Karpas-422 (cell line): ENCODE results near the gene CD247. TPM values are rescaled to one million over a fixed set of nuclear protein-coding genes. Genes with fewer than 3 reads are reported as not detected.

Experiments used
- DNase-seq: peaks from one replicate; pipeline ENCODE4 v3.0.0-alpha.2; 2015
- H2AFZ ChIP-seq: fragments of 200-600 bp; sonication (generic); 2 replicates; pipeline ENCODE4 v1.6.1; 2014; ENCODE audit warnings: antibody characterized with exemption, low read length, mixed read lengths
- H3K27ac ChIP-seq: fragments of 200-600 bp; sonication (generic); 2 replicates; pipeline ENCODE4 v1.5.1; 2014; ENCODE audit warnings: mild to moderate bottlenecking, low read length, moderate library complexity
- H3K27me3 ChIP-seq: fragments of 200-600 bp; sonication (generic); 2 replicates; pipeline ENCODE4 v1.6.1; 2014; ENCODE audit warnings: low read length, mixed read lengths
- H3K36me3 ChIP-seq: fragments of 200-600 bp; sonication (generic); 2 replicates; pipeline ENCODE4 v1.6.1; 2014; ENCODE audit warnings: low read length, mixed read lengths; ENCODE audit not compliant: insufficient read depth
- H3K4me1 ChIP-seq: fragments of 200-600 bp; sonication (generic); 2 replicates; pipeline ENCODE4 v1.6.1; 2014; ENCODE audit warnings: mild to moderate bottlenecking, low read length, mixed read lengths
- H3K4me2 ChIP-seq: fragments of 200-600 bp; sonication (generic); 2 replicates; pipeline ENCODE4 v1.6.1; 2014; ENCODE audit warnings: low read length, low read depth, mild to moderate bottlenecking; ENCODE audit not compliant: poor library complexity, severe bottlenecking
- H3K4me3 ChIP-seq: fragments of 200-600 bp; sonication (generic); 2 replicates; pipeline ENCODE4 v1.5.1; 2014; ENCODE audit warnings: mild to moderate bottlenecking, antibody characterized with exemption, low read length, mixed read lengths
- H3K79me2 ChIP-seq: fragments of 200-600 bp; sonication (generic); 2 replicates; pipeline ENCODE4 v1.6.1; 2014; ENCODE audit warnings: mild to moderate bottlenecking, low read length, mixed read lengths
- H3K9ac ChIP-seq: fragments of 200-600 bp; sonication (generic); 2 replicates; pipeline ENCODE4 v1.6.0; 2014; ENCODE audit warnings: low read length
- H3K9me2 ChIP-seq: fragments of 200-600 bp; sonication (generic), shearing (Covaris generic); replicated peaks from 2 replicates; pipeline ENCODE4 v1.6.0; 2014; ENCODE audit warnings: mild to moderate bottlenecking, low read length, moderate library complexity; ENCODE audit not compliant: insufficient read depth
- H3K9me3 ChIP-seq: fragments of 300-700, 200-600 bp; sonication (generic); 2 replicates; pipeline ENCODE4 v1.6.1; 2014; ENCODE audit warnings: low read length, mixed read lengths
- H4K20me1 ChIP-seq: fragments of 200-600 bp; sonication (generic); 2 replicates; pipeline ENCODE4 v1.6.1; 2014; ENCODE audit warnings: mild to moderate bottlenecking, antibody characterized with exemption, low read length, low read depth; ENCODE audit not compliant: insufficient read depth
- total RNA-seq: library from RNA; depleted of rRNA; stranded (reverse); fragments of >200 nt; shearing (Covaris generic); gene quantifications from 2 replicates; pipeline ENCODE4 v1.2.3, GENCODE V29; 2014; ENCODE audit warnings: low replicate concordance

Gene CD247
- total RNA-seq, 1 experiment from 2014 or later, result 41.3 TPM

- Histone ChIP-seq H3K9ac (no peak overlapping the region), H4K20me1 (no peaks in the 10 kb centered on the region), H3K27ac (no peak overlapping the region), H3K27me3 (no peaks in the 10 kb centered on the region), H3K36me3 (no peaks in the 10 kb centered on the region), H3K9me2 (no peaks in the 10 kb centered on the region), H3K9me3 (peaks cover 3% of the 10 kb centered on the region; the same call in 1 of the 2 replicates), H2AFZ (no peak overlapping the region), H3K4me2 (no peak overlapping the region), H3K4me1 (peaks cover 2% of the 10 kb centered on the region), H3K79me2 (no peaks in the 10 kb centered on the region), H3K4me3 (no peak overlapping the region)
- DNase-seq, result no peak
These were observed 3.9 kb upstream of the CD247 start for GRCh38 chr1:167522246-167522645.

DNA sequence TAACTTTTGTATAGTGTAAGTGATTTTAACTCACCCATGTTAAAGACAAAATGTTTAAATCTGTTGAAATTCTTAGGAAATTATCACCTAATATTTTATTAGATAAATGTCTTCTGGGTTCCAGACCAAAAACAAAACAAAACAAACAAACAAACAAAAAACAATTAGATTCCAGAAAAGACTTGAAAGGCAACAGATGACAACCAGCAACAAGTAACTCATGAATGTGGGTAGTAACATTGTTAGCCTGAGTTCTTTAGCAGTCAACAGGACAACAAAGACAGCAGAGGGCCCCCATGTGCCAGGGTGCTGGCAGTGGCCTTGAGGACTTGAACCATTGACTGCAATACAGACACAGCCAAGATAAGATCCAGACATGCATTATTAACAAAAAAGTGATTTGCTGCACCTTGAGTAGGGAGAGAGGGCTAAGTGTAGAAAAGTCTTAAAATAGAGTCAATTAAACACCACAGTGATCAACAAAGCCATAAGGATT is 2.4 kb upstream of the CD247 start:
- Histone ChIP-seq H2AFZ (no peak overlapping the region), H3K4me3 (no peak overlapping the region), H3K27ac (no peak overlapping the region), H3K79me2 (no peaks in the 10 kb centered on the region), H3K27me3 (no peaks in the 10 kb centered on the region), H3K9me2 (no peaks in the 10 kb centered on the region), H3K9me3 (peaks cover 3% of the 10 kb centered on the region; the same call in 1 of the 2 replicates), H3K4me1 (peaks cover 10% of the 10 kb centered on the region), H3K9ac (no peak overlapping the region), H3K4me2 (no peak overlapping the region), H3K36me3 (no peaks in the 10 kb centered on the region), H4K20me1 (no peaks in the 10 kb centered on the region)
- DNase-seq, result no peak

DNA sequence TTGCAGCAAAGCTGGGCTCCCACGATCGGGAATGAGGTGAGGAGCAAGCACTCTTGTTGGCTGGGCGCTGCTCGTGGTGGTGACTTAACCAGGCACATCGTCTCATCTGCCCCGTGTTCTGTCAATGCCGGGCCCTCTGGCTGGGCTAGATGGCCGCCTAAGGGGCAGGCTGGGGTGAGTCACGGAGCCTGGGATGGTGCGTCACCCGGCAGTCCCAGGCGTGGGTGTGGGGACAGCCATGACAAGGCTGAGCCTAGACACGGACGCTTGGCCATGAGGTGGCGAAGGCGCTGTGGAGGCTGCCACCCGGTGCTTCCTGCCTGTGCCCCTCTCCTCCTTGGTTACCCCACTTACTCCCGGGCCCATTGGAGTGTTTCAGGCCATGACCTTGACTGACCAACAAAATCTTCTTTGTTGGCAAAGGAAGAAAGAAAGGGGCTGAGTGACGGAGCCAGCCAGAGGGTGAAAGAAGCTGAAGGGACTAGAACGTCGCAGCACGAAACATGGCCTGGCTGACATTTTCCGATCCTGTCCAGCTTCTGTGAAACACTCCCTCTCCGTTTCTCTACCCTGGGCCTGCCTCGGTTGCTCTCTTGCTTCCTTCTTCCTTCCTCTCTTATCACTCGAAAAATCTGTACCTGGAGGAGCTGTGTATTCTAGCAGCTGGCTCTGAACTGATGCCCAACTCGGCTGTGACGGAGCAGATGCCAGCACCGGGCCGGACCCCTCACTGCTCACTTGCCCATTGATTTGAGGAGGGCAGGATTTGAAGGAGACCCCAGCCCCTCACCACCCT is 596 bp downstream of the CD247 start:
- H4K20me1 ChIP-seq, result no peaks in the 10 kb centered on the region
- no peaks in the 10 kb centered on the region for H3K9me3 ChIP-seq
- peaks cover 10% of the 10 kb centered on the region for H3K4me1 ChIP-seq
- no peaks in the 10 kb centered on the region for H3K36me3 ChIP-seq
- H3K79me2 ChIP-seq, result no peaks in the 10 kb centered on the region
- no peaks in the 10 kb centered on the region for H3K9me2 ChIP-seq
- H3K4me3 ChIP-seq, result no peak overlapping the region
- H2AFZ ChIP-seq, result peak overlapping the region; percentile 63; the same call in 1 of the 2 replicates
- no peaks in the 10 kb centered on the region for H3K27me3 ChIP-seq
- H3K4me2 ChIP-seq, result no peak overlapping the region
- H3K9ac ChIP-seq, result no peak overlapping the region
- H3K27ac ChIP-seq, result no peak overlapping the region
- DNase-seq, result no peak

GRCh38 chr1:167516404-167517388 is 1.6 kb downstream of the CD247 start:
- peak overlapping the region; percentile 28; the same call in 1 of the 2 replicates for H3K9ac ChIP-seq
- no peaks in the 10 kb centered on the region for H3K27me3 ChIP-seq
- no peak for DNase-seq
- H3K9me3 ChIP-seq, result no peaks in the 10 kb centered on the region
- H3K4me1 ChIP-seq, result peaks cover 10% of the 10 kb centered on the region
- H3K79me2 ChIP-seq, result no peaks in the 10 kb centered on the region
- H3K9me2 ChIP-seq, result no peaks in the 10 kb centered on the region
- H3K36me3 ChIP-seq, result no peaks in the 10 kb centered on the region
- H2AFZ ChIP-seq, result peak overlapping the region; percentile 63; the same call in 1 of the 2 replicates
- no peak overlapping the region for H3K27ac ChIP-seq
- no peak overlapping the region for H3K4me2 ChIP-seq
- no peak overlapping the region for H3K4me3 ChIP-seq
- no peaks in the 10 kb centered on the region for H4K20me1 ChIP-seq

DNA sequence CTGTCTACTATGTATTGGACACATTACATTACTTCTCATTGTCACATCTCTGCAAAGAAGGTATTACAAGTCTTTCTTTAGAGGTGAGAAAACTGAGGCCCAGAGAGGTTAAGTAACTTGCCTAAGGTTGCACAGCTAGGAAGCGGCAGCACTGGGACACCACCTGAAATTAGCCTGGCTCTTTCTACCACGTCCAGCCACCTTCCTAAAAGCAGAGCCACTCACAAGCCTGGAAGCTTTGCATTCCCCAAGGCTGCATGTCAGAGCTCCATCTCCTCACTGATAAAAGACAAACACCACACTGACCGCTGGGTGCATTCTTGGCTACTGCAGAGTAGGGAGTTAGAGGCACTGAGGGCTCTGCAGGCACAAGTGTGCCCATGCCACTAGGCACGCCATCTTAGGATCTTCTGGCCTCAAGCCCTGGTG is 2.4 kb downstream of the CD247 start:
- no peak overlapping the region for H3K27ac ChIP-seq
- no peaks in the 10 kb centered on the region for H4K20me1 ChIP-seq
- H3K9me2 ChIP-seq, result no peaks in the 10 kb centered on the region
- H3K27me3 ChIP-seq, result no peaks in the 10 kb centered on the region
- no peak overlapping the region for H3K9ac ChIP-seq
- DNase-seq, result no peak
- H2AFZ ChIP-seq, result no peak overlapping the region
- no peak overlapping the region for H3K4me3 ChIP-seq
- H3K4me2 ChIP-seq, result no peak overlapping the region
- H3K79me2 ChIP-seq, result no peaks in the 10 kb centered on the region
- no peaks in the 10 kb centered on the region for H3K9me3 ChIP-seq
- no peaks in the 10 kb centered on the region for H3K36me3 ChIP-seq
- H3K4me1 ChIP-seq, result peaks cover 14% of the 10 kb centered on the region

- no peak overlapping the region for H3K4me3 ChIP-seq
- DNase-seq, result no peak
- no peaks in the 10 kb centered on the region for H3K79me2 ChIP-seq
- no peaks in the 10 kb centered on the region for H3K27me3 ChIP-seq
- H3K4me1 ChIP-seq, result peaks cover 19% of the 10 kb centered on the region
- H3K9ac ChIP-seq, result no peak overlapping the region
- no peak overlapping the region for H2AFZ ChIP-seq
- no peaks in the 10 kb centered on the region for H4K20me1 ChIP-seq
- no peak overlapping the region for H3K4me2 ChIP-seq
- H3K9me3 ChIP-seq, result no peaks in the 10 kb centered on the region
- H3K9me2 ChIP-seq, result no peaks in the 10 kb centered on the region
- H3K36me3 ChIP-seq, result no peaks in the 10 kb centered on the region
- no peak overlapping the region for H3K27ac ChIP-seq
These were observed 2.9 kb downstream of the CD247 start for GRCh38 chr1:167515461-167515860.

- no peaks in the 10 kb centered on the region for H3K79me2 ChIP-seq
- no peak overlapping the region for H2AFZ ChIP-seq
- no peak overlapping the region for H3K27ac ChIP-seq
- no peaks in the 10 kb centered on the region for H3K27me3 ChIP-seq
- H3K9ac ChIP-seq, result no peak overlapping the region
- no peak for DNase-seq
- no peak overlapping the region for H3K4me2 ChIP-seq
- H3K9me3 ChIP-seq, result no peaks in the 10 kb centered on the region
- H3K9me2 ChIP-seq, result no peaks in the 10 kb centered on the region
- H3K36me3 ChIP-seq, result no peaks in the 10 kb centered on the region
- peaks cover 28% of the 10 kb centered on the region for H3K4me1 ChIP-seq
- H3K4me3 ChIP-seq, result no peak overlapping the region
- no peaks in the 10 kb centered on the region for H4K20me1 ChIP-seq
These were observed 4.0 kb downstream of the CD247 start for GRCh38 chr1:167514288-167514687.
